ENCODE results near the gene SCAMP2. TPM values are rescaled to one million over a fixed set of nuclear protein-coding genes. Genes with fewer than 3 reads are reported as not detected.

SCAMP2 gene
- total RNA-seq, 1 donor from 2014 or later: 21.6 TPM

GRCh38 chr15:74838137-74838516 lies 35.0 kb downstream of the SCAMP2 start:
- no peak for DNase-seq

DNA sequence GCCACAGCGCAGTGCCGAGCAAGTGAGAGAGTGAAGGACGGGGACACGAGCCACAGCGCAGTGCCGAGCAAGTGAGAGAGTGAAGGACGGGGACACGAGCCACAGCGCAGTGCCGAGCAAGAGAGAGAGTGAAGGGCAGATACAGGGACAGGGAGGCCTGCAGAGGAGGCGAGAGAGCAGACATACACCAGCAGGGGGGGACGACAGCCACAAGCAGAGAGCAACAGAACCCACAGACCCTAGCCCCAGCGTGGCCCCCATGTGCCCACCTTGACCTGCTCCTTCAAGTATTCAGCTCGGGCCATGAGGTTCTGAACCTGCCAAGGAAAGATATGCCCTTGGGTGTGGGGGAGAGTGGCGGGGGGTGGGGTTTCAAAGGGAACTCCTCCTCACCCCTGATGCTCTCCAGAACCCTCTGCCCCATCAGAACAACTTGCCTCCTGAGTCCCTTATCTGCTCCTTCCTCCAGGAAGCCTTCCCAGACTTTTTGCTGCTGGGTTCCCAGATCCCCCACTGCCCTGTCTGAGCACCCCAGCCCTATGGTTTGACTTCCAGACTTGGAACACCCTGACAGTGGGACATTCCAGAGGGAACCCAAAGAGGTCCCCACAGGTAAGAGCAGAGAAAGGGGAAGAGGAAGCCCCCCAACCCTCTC lies 35.6 kb downstream of the SCAMP2 start:
- DNase-seq: no peak

DNA sequence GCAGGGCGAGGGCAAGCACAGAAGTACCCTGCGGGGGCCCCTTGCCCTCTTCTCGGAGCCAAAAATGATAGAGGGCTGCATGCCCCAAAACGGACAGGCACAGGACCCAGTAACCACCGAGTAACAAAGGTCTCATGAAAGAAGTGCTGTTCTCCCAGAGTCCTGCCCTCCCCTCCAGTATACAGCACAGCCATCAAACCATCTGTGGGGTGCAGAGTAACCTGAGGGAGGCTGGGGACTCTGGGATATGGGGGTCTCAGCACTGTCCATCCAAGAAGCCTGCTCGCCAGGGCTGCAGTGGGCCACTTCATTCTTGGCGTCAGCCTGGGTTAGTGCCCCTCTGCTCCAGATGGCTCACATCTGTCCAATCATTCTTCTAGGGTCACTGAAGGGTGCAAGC lies 36.3 kb downstream of the SCAMP2 start:
- no peak for DNase-seq

DNA sequence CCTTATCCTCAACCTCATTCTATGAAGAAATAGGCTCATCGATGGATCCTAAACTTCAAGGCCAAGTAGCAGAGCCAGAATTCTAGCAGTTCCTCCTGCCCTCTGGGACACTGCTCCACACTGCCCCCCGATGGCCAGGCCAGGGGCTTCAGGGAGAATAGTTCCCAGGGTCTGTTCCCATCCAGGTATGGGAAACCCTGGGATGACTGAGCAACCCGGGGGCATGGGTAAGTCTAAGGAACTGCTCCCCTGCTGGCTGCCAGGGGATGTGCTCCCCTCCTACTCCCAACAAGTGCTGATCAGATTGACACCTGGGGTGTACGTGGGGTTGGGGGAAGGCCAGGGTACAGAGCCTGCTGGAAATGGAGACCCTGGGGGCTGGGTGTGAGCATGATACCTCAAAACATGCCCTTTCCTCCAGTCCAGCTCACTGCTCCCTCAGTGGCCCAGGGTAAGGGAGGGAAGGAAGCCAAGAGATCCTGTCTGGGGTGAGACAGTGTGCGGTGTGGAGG lies 37.8 kb downstream of the SCAMP2 start:
- DNase-seq: no peak

GRCh38 chr15:74833376-74834107 lies 39.6 kb downstream of the SCAMP2 start:
- no peak for DNase-seq

- no peak for DNase-seq
These were observed 40.3 kb downstream of the SCAMP2 start for GRCh38 chr15:74832826-74833225.

DNA sequence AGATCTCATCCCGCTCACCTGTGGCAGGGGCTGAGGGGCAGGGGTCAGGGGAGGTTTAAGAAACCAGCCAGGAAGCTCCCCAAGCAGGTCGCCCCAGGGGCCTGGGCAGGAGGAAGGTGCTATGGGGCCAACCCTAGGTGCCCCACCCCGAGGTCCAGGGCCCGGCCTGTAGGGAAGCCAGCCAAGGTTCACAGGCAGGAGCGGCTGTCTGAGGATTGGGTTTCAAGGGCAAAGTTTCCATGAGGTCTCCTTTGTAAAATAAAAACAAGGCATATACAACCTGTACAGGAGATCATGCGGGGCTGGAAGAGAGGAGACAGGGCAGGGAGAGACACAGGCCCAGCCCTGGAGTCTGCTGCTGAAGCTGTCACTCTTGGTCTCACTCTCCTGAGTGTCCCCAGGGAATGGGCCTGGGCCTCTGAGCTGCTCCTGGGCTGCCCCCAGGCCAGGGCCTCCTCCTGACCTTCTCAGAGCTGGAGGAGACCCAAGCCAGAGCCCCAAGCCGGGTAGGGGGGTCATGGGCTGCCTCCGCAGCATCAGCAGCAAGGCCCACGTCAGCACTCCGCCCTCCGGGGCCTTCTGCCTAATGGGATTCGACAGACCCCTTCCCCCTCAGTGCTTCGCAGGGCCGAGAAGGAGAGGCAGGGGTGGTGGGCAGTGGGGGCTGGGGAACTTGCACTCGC lies 41.2 kb downstream of the SCAMP2 start:
- DNase-seq: no peak

DNA sequence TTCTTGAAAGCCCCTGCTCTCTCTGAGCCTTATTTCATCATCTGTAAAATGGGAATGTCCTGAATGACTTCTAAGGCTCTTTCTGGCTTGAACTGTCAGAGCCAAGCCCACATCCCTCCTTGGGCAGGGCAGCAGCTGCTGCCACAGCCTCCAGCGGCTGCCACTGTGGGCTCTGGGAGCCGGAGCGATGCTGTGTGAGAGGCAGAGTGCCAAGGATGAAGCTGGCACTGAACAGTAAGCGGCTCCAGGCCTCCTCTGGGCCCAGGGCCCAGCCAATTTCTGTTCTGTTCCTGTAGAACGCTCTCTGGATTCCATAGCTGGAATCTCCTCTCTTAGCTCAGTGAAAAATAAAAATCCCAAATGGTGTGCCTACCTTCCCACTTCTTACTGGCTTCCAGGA lies 42.3 kb downstream of the SCAMP2 start:
- DNase-seq: no peak

DNA sequence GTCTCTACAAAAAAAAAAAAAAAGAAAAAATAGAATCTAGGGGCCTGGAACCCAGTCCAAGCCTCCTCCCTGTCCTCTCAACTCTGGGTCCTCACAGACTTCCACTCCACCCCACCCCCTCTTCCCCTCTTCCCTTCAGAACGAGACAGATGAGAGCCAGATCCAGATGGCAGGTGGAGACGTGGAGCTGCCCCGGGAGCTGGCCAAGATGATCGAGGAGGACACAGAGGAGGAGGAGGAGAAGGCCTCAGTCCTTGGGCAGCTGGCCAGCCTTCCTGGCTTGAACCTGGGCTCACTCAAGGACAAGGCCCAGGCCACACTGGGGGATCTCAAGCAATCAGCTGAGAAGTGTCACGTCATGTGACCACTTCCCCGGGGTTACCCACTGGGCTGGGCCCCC lies 43.2 kb downstream of the SCAMP2 start:
- DNase-seq: no peak

DNA sequence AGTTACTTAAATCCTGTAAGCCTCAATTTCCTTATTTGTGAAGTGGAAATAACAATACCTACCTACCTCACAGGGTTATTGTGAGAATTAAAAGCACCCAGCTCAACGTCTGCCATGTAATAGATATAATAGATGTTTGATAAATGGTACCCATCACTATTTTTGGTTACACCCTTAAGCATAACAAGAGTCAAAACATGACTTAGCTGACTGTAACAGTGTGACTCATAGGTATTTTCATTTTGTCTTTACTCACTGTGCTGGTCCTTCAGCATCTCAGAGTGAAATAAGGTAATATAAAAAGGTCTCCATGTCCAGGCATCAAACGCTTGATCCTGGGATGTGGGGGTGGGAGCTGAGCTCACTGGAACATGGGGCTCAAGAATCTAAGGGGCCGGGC lies 43.7 kb downstream of the SCAMP2 start:
- DNase-seq: no peak

- DNase-seq: no peak
These were observed 44.3 kb downstream of the SCAMP2 start for GRCh38 chr15:74828835-74829234.

- DNase-seq: no peak
These were observed 45.6 kb downstream of the SCAMP2 start for GRCh38 chr15:74827614-74828013.

GRCh38 chr15:74826921-74827320 lies 46.2 kb downstream of the SCAMP2 start:
- DNase-seq: no peak

GRCh38 chr15:74826364-74826819 lies 46.8 kb downstream of the SCAMP2 start, which contains the start of gene CPLX3:
Gene CPLX3, plus strand, starts transcription at chr15:74826627. Its CDS starts 77 bp downstream, at chr15:74826704.
- DNase-seq: no peak

DNA sequence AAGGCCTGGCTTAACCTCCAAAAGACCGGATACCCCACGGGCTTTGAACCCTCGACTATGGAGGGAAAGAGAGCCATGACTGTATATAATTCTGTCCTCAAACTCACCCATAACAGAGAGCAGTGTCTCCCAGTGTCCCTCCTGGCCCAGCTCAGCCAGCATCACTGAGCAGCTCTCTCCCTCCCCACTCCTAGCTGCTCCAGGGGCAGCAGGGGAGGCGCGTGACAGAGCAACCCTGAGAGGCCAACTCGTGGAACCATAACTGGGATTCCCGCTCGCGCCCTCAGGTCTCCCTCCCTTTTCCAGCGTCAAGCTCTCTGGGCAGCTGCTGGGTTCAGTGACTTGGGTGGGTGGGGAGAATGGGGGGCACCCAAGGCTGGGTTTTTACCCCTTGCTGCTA lies 47.3 kb downstream of the SCAMP2 start:
- no peak for DNase-seq

- DNase-seq: no peak
These were observed 48.2 kb downstream of the SCAMP2 start for GRCh38 chr15:74824976-74825375.

DNA sequence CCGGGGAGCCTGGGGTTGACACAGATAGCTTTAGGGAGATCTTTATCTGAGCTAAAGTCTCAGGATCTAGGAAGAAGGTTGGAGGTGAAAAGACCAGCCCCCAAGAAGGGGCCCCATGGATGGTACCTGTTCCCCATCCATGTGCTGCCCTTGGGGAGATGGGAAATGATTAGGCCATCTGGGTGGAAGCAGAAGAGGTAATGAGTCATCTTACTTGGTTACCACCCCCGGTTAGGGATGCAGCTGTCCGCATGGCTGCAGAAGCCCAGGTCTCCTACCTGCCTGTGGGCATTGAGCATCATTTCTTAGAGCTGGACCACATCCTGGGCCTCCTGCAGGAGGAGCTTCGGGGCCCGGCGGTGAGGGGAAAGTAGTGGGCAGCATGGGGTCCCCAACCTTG lies 49.8 kb downstream of the SCAMP2 start:
- no peak for DNase-seq

DNA sequence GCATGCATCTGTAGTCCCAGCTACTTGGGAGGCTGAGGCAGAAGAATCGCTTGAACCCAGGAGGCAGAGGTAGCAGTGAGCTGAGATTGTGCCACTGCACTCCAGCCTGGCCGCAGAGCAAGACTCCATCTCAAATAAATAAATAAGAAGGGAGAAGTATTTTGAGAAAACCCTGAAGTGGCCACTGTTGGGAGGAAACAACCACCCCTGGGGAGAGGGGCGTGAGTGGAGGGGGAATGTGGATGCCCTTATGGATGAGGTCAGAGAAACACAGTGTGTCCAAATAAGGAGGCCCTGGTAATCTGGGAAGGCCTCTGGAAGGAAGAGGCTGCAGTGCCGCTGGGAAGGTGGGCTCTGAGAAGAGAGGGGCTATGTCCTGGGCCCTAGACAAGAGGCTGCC lies 50.9 kb downstream of the SCAMP2 start:
- DNase-seq: no peak

DNA sequence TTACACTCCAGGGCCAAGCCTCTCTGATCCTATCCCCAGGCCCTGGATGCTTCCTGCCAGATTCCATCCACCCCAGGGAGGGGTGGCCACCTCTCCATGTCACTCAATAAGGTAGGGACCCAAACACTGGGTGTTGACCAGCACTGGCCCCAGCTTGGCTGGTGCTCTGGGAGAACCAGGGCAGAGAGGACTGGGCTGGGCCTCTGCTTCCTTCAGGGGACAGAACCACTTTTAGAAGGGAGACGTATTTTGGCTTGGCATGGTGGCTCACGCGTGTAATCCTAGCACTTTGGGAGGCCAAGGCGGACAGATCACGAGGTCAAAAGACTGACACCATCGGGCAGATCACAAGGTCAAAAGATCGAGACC lies 51.4 kb downstream of the SCAMP2 start:
- DNase-seq: no peak

GRCh38 chr15:74821091-74821789 lies 51.9 kb downstream of the SCAMP2 start:
- no peak for DNase-seq

GRCh38 chr15:74820056-74820455 lies 53.1 kb downstream of the SCAMP2 start:
- DNase-seq: no peak

DNA sequence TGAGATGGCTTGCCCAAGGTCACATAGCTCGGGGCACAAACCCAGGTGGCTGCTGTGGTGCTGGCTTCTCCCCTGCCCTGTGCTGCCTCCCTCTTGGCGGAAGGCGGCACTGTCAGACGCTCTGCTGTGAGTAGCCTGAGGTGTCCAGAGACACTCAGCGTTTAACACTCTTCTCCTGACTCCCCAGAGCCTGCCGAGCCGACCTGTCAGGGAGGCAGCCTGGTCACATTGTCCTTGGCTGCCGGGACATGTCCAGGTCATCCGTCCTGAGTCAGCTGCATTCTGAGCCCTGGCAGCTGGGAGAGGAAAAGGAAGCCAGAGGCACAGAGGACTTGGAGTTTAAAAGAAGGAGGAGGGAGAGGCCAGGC lies 55.8 kb downstream of the SCAMP2 start:
- DNase-seq: no peak
